Activated T-helper 2 cell treated with anti-CD3 and anti-CD28 coated beads, Interferon-gamma antibody, Interleukin-2, Interleukin-4, amounts not matched to agents 10 μg/mL and 5 μg/mL and 100 μg/mL, durations not matched to agents 14 hours and 24 hours and 36 hours (primary cell): ENCODE data around the gene IL19. TPM values are rescaled to one million over a fixed set of nuclear protein-coding genes. Genes with fewer than 3 reads are reported as not detected.
"Not testable (repeated sequence)": the region's sequence is repeated elsewhere in the genome, so short reads cannot be mapped to it uniquely, and the experiment has no call there.

Experiments
- DNase-seq: peaks from one replicate; pipeline ENCODE4 v3.0.0; 2021; ENCODE audit warnings: low spot score
- H3K27ac Mint-ChIP-seq: one replicate; pipeline ENCODE4 v1.8.0; 2021; ENCODE audit warnings: mixed read lengths
- H3K27me3 Mint-ChIP-seq: one replicate; pipeline ENCODE4 v1.8.0; 2021; ENCODE audit warnings: low read depth, mixed read lengths
- H3K36me3 Mint-ChIP-seq: one replicate; pipeline ENCODE4 v1.8.0; 2021; ENCODE audit warnings: low read depth, mixed read lengths
- H3K4me1 Mint-ChIP-seq: one replicate; pipeline ENCODE4 v1.8.0; 2021; ENCODE audit warnings: low read depth, mixed read lengths
- H3K4me3 Mint-ChIP-seq: one replicate; pipeline ENCODE4 v1.8.0; 2021; ENCODE audit warnings: low read depth, mild to moderate bottlenecking, moderate library complexity, mixed read lengths
- H3K9me3 Mint-ChIP-seq: one replicate; pipeline ENCODE4 v1.8.0; 2021; ENCODE audit warnings: mixed read lengths
- intact Hi-C: fragments of 100-400 bp; cut with micrococcal nuclease; formaldehyde crosslinking; loops from one replicate; pipeline ENCODE4 v1.15.1; 2023
- total RNA-seq: library from RNA; stranded (reverse); gene quantifications from 2 replicates; pipeline ENCODE4 v1.2.3, GENCODE V29; 2022

Gene IL19
- total RNA-seq, 1 donor from 2014 or later, result not detected

GRCh38 chr1:206771338-206771692, 742 bp downstream of the IL19 start:
- Mint-ChIP-seq H3K9me3 (no peaks in the 10 kb centered on the region), H3K4me3 (peak overlapping the region; percentile 33), H3K27ac (no peak overlapping the region), H3K27me3 (peaks cover 21% of the 10 kb centered on the region), H3K4me1 (peaks cover 79% of the 10 kb centered on the region), H3K36me3 (no peaks in the 10 kb centered on the region)
- intact Hi-C loops, result no loop called here
- no peak for DNase-seq

GRCh38 chr1:206772243-206772937, 1.8 kb downstream of the IL19 start, which contains the start of gene IL10:
Gene IL10, minus strand, starts transcription at chr1:206772494. Its CDS starts 59 bp downstream, at chr1:206772435.
- Mint-ChIP-seq H3K4me1 (peaks cover 68% of the 10 kb centered on the region), H3K4me3 (no peak within 1 kb of the TSS), H3K9me3 (no peaks in the 10 kb centered on the region), H3K36me3 (no peaks in the 10 kb centered on the region), H3K27me3 (peaks cover 21% of the 10 kb centered on the region), H3K27ac (no peak within 1 kb of the TSS)
- no peak for DNase-seq
- intact Hi-C loops, result no loop called here

GRCh38 chr1:206774093-206774492, 3.5 kb downstream of the IL19 start:
- Mint-ChIP-seq H3K36me3 (no peaks in the 10 kb centered on the region), H3K4me1 (peaks cover 57% of the 10 kb centered on the region), H3K27ac (no peak overlapping the region), H3K27me3 (peaks cover 21% of the 10 kb centered on the region), H3K4me3 (no peak overlapping the region), H3K9me3 (no peaks in the 10 kb centered on the region)
- intact Hi-C loops, result no loop called here
- no peak for DNase-seq

- Mint-ChIP-seq H3K4me1 (peaks cover 36% of the 10 kb centered on the region), H3K9me3 (no peaks in the 10 kb centered on the region), H3K27me3 (peaks cover 19% of the 10 kb centered on the region), H3K4me3 (no peak overlapping the region), H3K27ac (no peak overlapping the region), H3K36me3 (no peaks in the 10 kb centered on the region)
- intact Hi-C loops, result no loop called here
- no peak for DNase-seq
Observed at GRCh38 chr1:206776229-206776628, 5.7 kb downstream of the IL19 start.

GRCh38 chr1:206778031-206778430, 7.5 kb downstream of the IL19 start:
- H3K4me3 Mint-ChIP-seq, result no peak overlapping the region
- H3K4me1 Mint-ChIP-seq, result peaks cover 31% of the 10 kb centered on the region
- no peaks in the 10 kb centered on the region for H3K36me3 Mint-ChIP-seq
- H3K9me3 Mint-ChIP-seq, result no peaks in the 10 kb centered on the region
- H3K27me3 Mint-ChIP-seq, result peaks cover 5% of the 10 kb centered on the region
- intact Hi-C loops, result no loop called here
- H3K27ac Mint-ChIP-seq, result no peak overlapping the region
- no peak for DNase-seq

GRCh38 chr1:206778911-206779310, 8.3 kb downstream of the IL19 start:
- H3K9me3 Mint-ChIP-seq, H3K36me3 Mint-ChIP-seq, DNase-seq, H3K27me3 Mint-ChIP-seq, H3K27ac Mint-ChIP-seq, intact Hi-C loops, H3K4me3 Mint-ChIP-seq: not testable (repeated sequence)
- peaks cover 32% of the 10 kb centered on the region for H3K4me1 Mint-ChIP-seq

GRCh38 chr1:206779638-206780037, 9.1 kb downstream of the IL19 start:
- intact Hi-C loops, result loop anchor here (10.0 kb wide), 1 partner anchor 555 kb away; no protein-coding TSS in a partner anchor
- H3K36me3 Mint-ChIP-seq, result no peaks in the 10 kb centered on the region

GRCh38 chr1:206782448-206782847, 11.9 kb downstream of the IL19 start:
- Mint-ChIP-seq H3K4me3 (no peak overlapping the region), H3K36me3 (peaks cover 3% of the 10 kb centered on the region), H3K27me3 (no peaks in the 10 kb centered on the region), H3K9me3 (no peaks in the 10 kb centered on the region), H3K4me1 (peaks cover 52% of the 10 kb centered on the region), H3K27ac (no peak overlapping the region)
- DNase-seq, result no peak
- intact Hi-C loops, result loop anchor here (10.0 kb wide), 1 partner anchor 552 kb away; no protein-coding TSS in a partner anchor

More at GRCh38 chr1:206779638-206780037, 9.1 kb downstream of the IL19 start:
- peaks cover 5% of the 10 kb centered on the region for H3K27me3 Mint-ChIP-seq
- H3K27ac Mint-ChIP-seq, result no peak overlapping the region
- H3K9me3 Mint-ChIP-seq, result no peaks in the 10 kb centered on the region
- peaks cover 33% of the 10 kb centered on the region for H3K4me1 Mint-ChIP-seq
- H3K4me3 Mint-ChIP-seq, result no peak overlapping the region
- DNase-seq, result no peak

- Mint-ChIP-seq H3K27ac (no peak overlapping the region), H3K9me3 (no peaks in the 10 kb centered on the region), H3K4me3 (no peak overlapping the region), H3K4me1 (peaks cover 60% of the 10 kb centered on the region), H3K27me3 (no peaks in the 10 kb centered on the region), H3K36me3 (peaks cover 3% of the 10 kb centered on the region)
- no peak for DNase-seq
- intact Hi-C loops, result loop anchor here (10.0 kb wide), 1 partner anchor 551 kb away; no protein-coding TSS in a partner anchor
Observed at GRCh38 chr1:206783506-206783905, 12.9 kb downstream of the IL19 start.

- intact Hi-C loops, result loop anchor here (1.0 to 10.0 kb wide), 4 partner anchors 15 to 550 kb away; no protein-coding TSS in a partner anchor
- peaks cover 3% of the 10 kb centered on the region for H3K36me3 Mint-ChIP-seq
- peak; percentile 88 for DNase-seq
- peaks cover 5% of the 10 kb centered on the region for H3K27me3 Mint-ChIP-seq
- H3K4me3 Mint-ChIP-seq, result peak overlapping the region; percentile 61
- peak overlapping the region; percentile 83 for H3K27ac Mint-ChIP-seq
- H3K4me1 Mint-ChIP-seq, result peaks cover 67% of the 10 kb centered on the region
- H3K9me3 Mint-ChIP-seq, result no peaks in the 10 kb centered on the region
Observed at GRCh38 chr1:206784471-206784903, 13.9 kb downstream of the IL19 start.

- Mint-ChIP-seq H3K27me3 (peaks cover 5% of the 10 kb centered on the region), H3K27ac (no peak overlapping the region)
- intact Hi-C loops, result loop anchor here (10.0 kb wide), 1 partner anchor 550 kb away; no protein-coding TSS in a partner anchor
Observed at GRCh38 chr1:206785182-206785765, 14.7 kb downstream of the IL19 start.

GRCh38 chr1:206786212-206786886, 15.8 kb downstream of the IL19 start:
- Mint-ChIP-seq H3K4me1 (peaks cover 83% of the 10 kb centered on the region), H3K36me3 (peaks cover 3% of the 10 kb centered on the region), H3K9me3 (no peaks in the 10 kb centered on the region), H3K4me3 (no peak overlapping the region), H3K27ac (peak overlapping the region; percentile 38), H3K27me3 (peaks cover 5% of the 10 kb centered on the region)
- no peak for DNase-seq
- intact Hi-C loops, result loop anchor here (10.0 kb wide), 1 partner anchor 548 kb away; no protein-coding TSS in a partner anchor

More at GRCh38 chr1:206785182-206785765, 14.7 kb downstream of the IL19 start:
- Mint-ChIP-seq H3K9me3 (no peaks in the 10 kb centered on the region), H3K36me3 (peaks cover 3% of the 10 kb centered on the region), H3K4me3 (no peak overlapping the region), H3K4me1 (peaks cover 75% of the 10 kb centered on the region)
- no peak for DNase-seq
